ENCODE results near the gene ZNF496.

ZNF496 gene

GRCh38 chr1:247329097-247329617 lies 2.5 kb downstream of the ZNF496 start:
- H3K4me3 Mint-ChIP-seq, result no peak overlapping the region
- peaks cover 67% of the 10 kb centered on the region for H3K36me3 Mint-ChIP-seq (ENCODE audit: low read depth)
- H3K4me1 Mint-ChIP-seq (ENCODE audit: low read depth), result peaks cover 50% of the 10 kb centered on the region
- intact Hi-C loops (cut with micrococcal nuclease), result no loop called here
- no peaks in the 10 kb centered on the region for H3K9me3 Mint-ChIP-seq
- peaks cover 11% of the 10 kb centered on the region for H3K27me3 Mint-ChIP-seq
- no peak overlapping the region for H3K27ac Mint-ChIP-seq

GRCh38 chr1:247328311-247328710 lies 3.4 kb downstream of the ZNF496 start:
- peaks cover 50% of the 10 kb centered on the region for H3K4me1 Mint-ChIP-seq (ENCODE audit: low read depth)
- H3K9me3 Mint-ChIP-seq, result no peaks in the 10 kb centered on the region
- peaks cover 7% of the 10 kb centered on the region for H3K27me3 Mint-ChIP-seq
- peaks cover 65% of the 10 kb centered on the region for H3K36me3 Mint-ChIP-seq (ENCODE audit: low read depth)
- H3K27ac Mint-ChIP-seq, result no peak overlapping the region
- H3K4me3 Mint-ChIP-seq, result no peak overlapping the region
- intact Hi-C loops (cut with micrococcal nuclease), result no loop called here

GRCh38 chr1:247326411-247327130 lies 5.1 kb downstream of the ZNF496 start:
- Mint-ChIP-seq H3K36me3 (ENCODE audit: low read depth) (peaks cover 72% of the 10 kb centered on the region), H3K9me3 (no peaks in the 10 kb centered on the region), H3K27ac (no peak overlapping the region), H3K27me3 (peaks cover 7% of the 10 kb centered on the region), H3K4me1 (ENCODE audit: low read depth) (peaks cover 52% of the 10 kb centered on the region), H3K4me3 (no peak overlapping the region)
- intact Hi-C loops (cut with micrococcal nuclease), result no loop called here

GRCh38 chr1:247324923-247325322 lies 6.7 kb downstream of the ZNF496 start:
- no peak overlapping the region for H3K4me3 Mint-ChIP-seq
- no peaks in the 10 kb centered on the region for H3K9me3 Mint-ChIP-seq
- peaks cover 76% of the 10 kb centered on the region for H3K36me3 Mint-ChIP-seq (ENCODE audit: low read depth)
- H3K27ac Mint-ChIP-seq, result no peak overlapping the region
- H3K4me1 Mint-ChIP-seq (ENCODE audit: low read depth), result peaks cover 39% of the 10 kb centered on the region
- intact Hi-C loops (cut with micrococcal nuclease), result no loop called here
- H3K27me3 Mint-ChIP-seq, result peaks cover 1% of the 10 kb centered on the region

- H3K4me1 Mint-ChIP-seq (ENCODE audit: low read depth), result peaks cover 37% of the 10 kb centered on the region
- H3K36me3 Mint-ChIP-seq (ENCODE audit: low read depth), result peaks cover 74% of the 10 kb centered on the region
- no peak overlapping the region for H3K4me3 Mint-ChIP-seq
- no peaks in the 10 kb centered on the region for H3K9me3 Mint-ChIP-seq
- intact Hi-C loops (cut with micrococcal nuclease), result no loop called here
- no peak overlapping the region for H3K27ac Mint-ChIP-seq
- H3K27me3 Mint-ChIP-seq, result no peaks in the 10 kb centered on the region
These were observed 7.4 kb downstream of the ZNF496 start for GRCh38 chr1:247324204-247324787.

GRCh38 chr1:247322849-247323586 lies 8.6 kb downstream of the ZNF496 start:
- H3K27ac Mint-ChIP-seq, result peak overlapping the region; percentile 58
- H3K36me3 Mint-ChIP-seq (ENCODE audit: low read depth), result peaks cover 63% of the 10 kb centered on the region
- no peaks in the 10 kb centered on the region for H3K9me3 Mint-ChIP-seq
- intact Hi-C loops (cut with micrococcal nuclease), result no loop called here
- peaks cover 44% of the 10 kb centered on the region for H3K4me1 Mint-ChIP-seq (ENCODE audit: low read depth)
- H3K27me3 Mint-ChIP-seq, result no peaks in the 10 kb centered on the region
- H3K4me3 Mint-ChIP-seq, result no peak overlapping the region

- H3K4me1 Mint-ChIP-seq (ENCODE audit: low read depth), result peaks cover 50% of the 10 kb centered on the region
- peak overlapping the region; percentile 58 for H3K27ac Mint-ChIP-seq
- H3K36me3 Mint-ChIP-seq (ENCODE audit: low read depth), result peaks cover 63% of the 10 kb centered on the region
- no peaks in the 10 kb centered on the region for H3K9me3 Mint-ChIP-seq
- no peaks in the 10 kb centered on the region for H3K27me3 Mint-ChIP-seq
- intact Hi-C loops (cut with micrococcal nuclease), result no loop called here
- H3K4me3 Mint-ChIP-seq, result no peak overlapping the region
These were observed 9.2 kb downstream of the ZNF496 start for GRCh38 chr1:247322442-247322841.

GRCh38 chr1:247317702-247318101 lies 14.0 kb downstream of the ZNF496 start:
- intact Hi-C loops (cut with micrococcal nuclease), result no loop called here
- Mint-ChIP-seq H3K27ac (peak overlapping the region; percentile 77), H3K9me3 (no peaks in the 10 kb centered on the region), H3K4me1 (ENCODE audit: low read depth) (peaks cover 46% of the 10 kb centered on the region), H3K27me3 (no peaks in the 10 kb centered on the region), H3K36me3 (ENCODE audit: low read depth) (peaks cover 60% of the 10 kb centered on the region), H3K4me3 (no peak overlapping the region)

GRCh38 chr1:247316590-247317197 lies 15.0 kb downstream of the ZNF496 start:
- H3K27me3 Mint-ChIP-seq, result no peaks in the 10 kb centered on the region
- H3K9me3 Mint-ChIP-seq, result no peaks in the 10 kb centered on the region
- peaks cover 45% of the 10 kb centered on the region for H3K4me1 Mint-ChIP-seq (ENCODE audit: low read depth)
- peak overlapping the region; percentile 77 for H3K27ac Mint-ChIP-seq
- intact Hi-C loops (cut with micrococcal nuclease), result no loop called here
- H3K36me3 Mint-ChIP-seq (ENCODE audit: low read depth), result peaks cover 54% of the 10 kb centered on the region
- H3K4me3 Mint-ChIP-seq, result no peak overlapping the region

GRCh38 chr1:247304031-247304430 lies 27.6 kb downstream of the ZNF496 start:
- H3K27me3 Mint-ChIP-seq, result no peaks in the 10 kb centered on the region
- no peaks in the 10 kb centered on the region for H3K9me3 Mint-ChIP-seq
- peaks cover 14% of the 10 kb centered on the region for H3K4me1 Mint-ChIP-seq (ENCODE audit: low read depth)
- H3K4me3 Mint-ChIP-seq, result no peak overlapping the region
- no peak overlapping the region for H3K27ac Mint-ChIP-seq
- H3K36me3 Mint-ChIP-seq (ENCODE audit: low read depth), result peaks cover 92% of the 10 kb centered on the region
- intact Hi-C loops (cut with micrococcal nuclease), result no loop called here

- intact Hi-C loops (cut with micrococcal nuclease), result no loop called here
- H3K36me3 Mint-ChIP-seq (ENCODE audit: low read depth), result peaks cover 89% of the 10 kb centered on the region
- H3K4me3 Mint-ChIP-seq, result no peak overlapping the region
- H3K4me1 Mint-ChIP-seq (ENCODE audit: low read depth), result peaks cover 14% of the 10 kb centered on the region
- H3K27me3 Mint-ChIP-seq, result no peaks in the 10 kb centered on the region
- peak overlapping the region; percentile 41 for H3K27ac Mint-ChIP-seq
- H3K9me3 Mint-ChIP-seq, result no peaks in the 10 kb centered on the region
These were observed 28.5 kb downstream of the ZNF496 start for GRCh38 chr1:247303216-247303615.

- no peaks in the 10 kb centered on the region for H3K9me3 Mint-ChIP-seq
- peaks cover 71% of the 10 kb centered on the region for H3K36me3 Mint-ChIP-seq (ENCODE audit: low read depth)
- H3K27ac Mint-ChIP-seq, result no peak overlapping the region
- no peaks in the 10 kb centered on the region for H3K27me3 Mint-ChIP-seq
- no peak overlapping the region for H3K4me3 Mint-ChIP-seq
- intact Hi-C loops (cut with micrococcal nuclease), result no loop called here
- peaks cover 14% of the 10 kb centered on the region for H3K4me1 Mint-ChIP-seq (ENCODE audit: low read depth)
These were observed 30.5 kb downstream of the ZNF496 start for GRCh38 chr1:247301176-247301540.

- no peaks in the 10 kb centered on the region for H3K9me3 Mint-ChIP-seq
- peaks cover 14% of the 10 kb centered on the region for H3K4me1 Mint-ChIP-seq (ENCODE audit: low read depth)
- no peaks in the 10 kb centered on the region for H3K27me3 Mint-ChIP-seq
- no peak overlapping the region for H3K27ac Mint-ChIP-seq
- intact Hi-C loops (cut with micrococcal nuclease), result no loop called here
- no peak overlapping the region for H3K4me3 Mint-ChIP-seq
- peaks cover 67% of the 10 kb centered on the region for H3K36me3 Mint-ChIP-seq (ENCODE audit: low read depth)
These were observed 31.0 kb downstream of the ZNF496 start for GRCh38 chr1:247300491-247301175.
